Measurements from ENCODE around the gene NCAPG2.

- TF ChIP-seq ZNF232 (CRISPR knock-in tag; IDR thresholded peaks at IDR 0.05) (no peak), TEAD4 (CRISPR knock-in tag; IDR thresholded peaks at IDR 0.05) (no peak), USF2 (CRISPR knock-in tag; IDR thresholded peaks at IDR 0.05) (no peak), ZNF671 (CRISPR knock-in tag; IDR thresholded peaks at IDR 0.05) (no peak), NR3C1 (CRISPR knock-in tag; conservative IDR thresholded peaks at IDR 0.05; ENCODE audit: low read depth) (no peak), OVOL2 (CRISPR knock-in tag; IDR thresholded peaks at IDR 0.05; ENCODE audit: borderline replicate concordance) (no peak), CTCF (IDR thresholded peaks at IDR 0.05) (no peak), E2F5 (CRISPR knock-in tag; IDR thresholded peaks at IDR 0.05) (no peak), TCF7 (CRISPR knock-in tag; IDR thresholded peaks at IDR 0.05; ENCODE audit: low read depth) (no peak), ZNF423 (CRISPR knock-in tag; IDR thresholded peaks at IDR 0.05) (no peak), CREM (CRISPR knock-in tag; IDR thresholded peaks at IDR 0.05) (no peak), E2F1 (CRISPR knock-in tag; IDR thresholded peaks at IDR 0.05) (no peak), AFF4 (CRISPR knock-in tag; IDR thresholded peaks at IDR 0.05; ENCODE audit: borderline replicate concordance) (no peak)
- TF ChIP-seq, protein P1, sequence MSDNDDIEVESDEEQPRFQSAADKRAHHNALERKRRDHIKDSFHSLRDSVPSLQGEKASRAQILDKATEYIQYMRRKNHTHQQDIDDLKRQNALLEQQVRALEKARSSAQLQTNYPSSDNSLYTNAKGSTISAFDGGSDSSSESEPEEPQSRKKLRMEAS (CRISPR knock-in tag; IDR thresholded peaks at IDR 0.05), result no peak
Observed at GRCh38 chr7:158746957-158747356, 42.4 kb upstream of the NCAPG2 start.

Data from WTC11 (cell line).